HEK293 (cell line): Measurements from ENCODE around the gene PCNA.
A peak's percentile ranks its signal among the peaks of the same experiment; 100 is the strongest.

Source experiments
- CTCF ChIA-PET: fragments of 350-600 bp; formaldehyde crosslinking; extraction: SDS; loops from one replicate; lab custom pipeline; 2021; ENCODE audit warnings: antibody characterized with exemption; lab: Yijun Ruan, JAX
- POLR2A ChIA-PET: fragments of 300-600 bp; formaldehyde crosslinking; extraction: SDS; loops from one replicate; lab custom pipeline; 2020; ENCODE audit warnings: antibody characterized with exemption, inconsistent platforms; lab: Yijun Ruan, JAX
- H3K27ac ChIP-seq: fragments of 200-500 bp; sonication (Bioruptor generic); 2 replicates; pipeline ENCODE4 v1.5.1; 2014; ENCODE audit warnings: low read depth, low read length, control low read depth, inconsistent platforms; ENCODE audit errors: extremely low read depth
- H3K36me3 ChIP-seq, 2 experiments: fragments of 200-500 bp in 1 of 2; sonication (Bioruptor generic) in 1 of 2; 1 replicate in 1 of 2; 2 replicates in 1 of 2; pipeline ENCODE4 v1.5.1; 2014 to 2017; ENCODE audit warnings: inconsistent platforms in 2 of 2, low read length in 2 of 2; ENCODE audit not compliant: control insufficient read depth in 2 of 2, insufficient read depth in 1 of 2
- H3K4me1 ChIP-seq: fragments of 200-500 bp; sonication (Bioruptor generic); 2 replicates; pipeline ENCODE4 v1.5.1; 2014; ENCODE audit warnings: mild to moderate bottlenecking, low read length, inconsistent platforms; ENCODE audit not compliant: control insufficient read depth, insufficient read depth
- H3K4me3 ChIP-seq: 2 replicates; pipeline ENCODE4 v1.5.1; 2011; ENCODE audit warnings: low read depth, mild to moderate bottlenecking, control low read depth, low read length, moderate library complexity
- H3K9me3 ChIP-seq: fragments of 200-500 bp; sonication (Bioruptor generic); 2 replicates; pipeline ENCODE4 v1.5.1; 2014; ENCODE audit warnings: low read depth, low read length, inconsistent platforms; ENCODE audit not compliant: control insufficient read depth, insufficient read depth
- GLIS1 ChIP-seq: fragments of 450-650 bp; formaldehyde crosslinking; IDR thresholded peaks from 2 replicates; pipeline ENCODE4 v1.5.1; 2016; ENCODE audit warnings: missing biosample characterization, missing genetic modification characterization
- KLF1 ChIP-seq: fragments of 450-650 bp; formaldehyde crosslinking; IDR thresholded peaks from 2 replicates; pipeline ENCODE4 v1.5.1; 2016; ENCODE audit warnings: missing biosample characterization, missing genetic modification characterization
- KLF17 ChIP-seq: fragments of 450-650 bp; formaldehyde crosslinking; IDR thresholded peaks from 2 replicates; pipeline ENCODE4 v1.5.1; 2016; ENCODE audit warnings: missing biosample characterization, missing genetic modification characterization
- KLF9 ChIP-seq: fragments of 450-650 bp; formaldehyde crosslinking; IDR thresholded peaks from 2 replicates; pipeline ENCODE4 v1.5.1; 2016; ENCODE audit warnings: missing biosample characterization, missing genetic modification characterization, low read depth
- SP2 ChIP-seq: fragments of 450-650 bp; formaldehyde crosslinking; IDR thresholded peaks from 2 replicates; pipeline ENCODE4 v1.5.1; 2016; ENCODE audit warnings: missing biosample characterization, missing genetic modification characterization
- SP7 ChIP-seq: fragments of 450-650 bp; formaldehyde crosslinking; IDR thresholded peaks from 2 replicates; pipeline ENCODE4 v1.5.1; 2016; ENCODE audit warnings: missing biosample characterization, missing genetic modification characterization
- ZEB2 ChIP-seq: fragments of 450-650 bp; formaldehyde crosslinking; IDR thresholded peaks from 2 replicates; pipeline ENCODE4 v1.5.1; 2016; ENCODE audit warnings: missing biosample characterization, missing genetic modification characterization
- ZIC2 ChIP-seq: fragments of 450-650 bp; formaldehyde crosslinking; IDR thresholded peaks from 2 replicates; pipeline ENCODE4 v1.5.1; 2016; ENCODE audit warnings: missing biosample characterization, missing genetic modification characterization
- ZNF23 ChIP-seq: fragments of 450-650 bp; formaldehyde crosslinking; IDR thresholded peaks from 2 replicates; pipeline ENCODE4 v1.5.1; 2016; ENCODE audit warnings: missing biosample characterization, missing genetic modification characterization, borderline replicate concordance
- ZNF341 ChIP-seq: fragments of 450-650 bp; formaldehyde crosslinking; IDR thresholded peaks from 2 replicates; pipeline ENCODE4; 2016; ENCODE audit warnings: low read depth, missing biosample characterization, missing genetic modification characterization
- ZNF394 ChIP-seq: fragments of 450-650 bp; formaldehyde crosslinking; IDR thresholded peaks from 2 replicates; pipeline ENCODE4 v1.5.1; 2016; ENCODE audit warnings: missing biosample characterization, missing genetic modification characterization, mild to moderate bottlenecking, moderate library complexity, borderline replicate concordance
- ZNF398 ChIP-seq: fragments of 450-650 bp; formaldehyde crosslinking; IDR thresholded peaks from 2 replicates; pipeline ENCODE4 v1.5.1; 2017; ENCODE audit warnings: missing biosample characterization, missing genetic modification characterization
- ZNF416 ChIP-seq: fragments of 450-650 bp; formaldehyde crosslinking; IDR thresholded peaks from 2 replicates; pipeline ENCODE4 v1.5.1; 2016; ENCODE audit warnings: missing biosample characterization, missing genetic modification characterization
- ZNF600 ChIP-seq: fragments of 450-650 bp; formaldehyde crosslinking; IDR thresholded peaks from 2 replicates; pipeline ENCODE4 v1.5.1; 2016; ENCODE audit warnings: missing biosample characterization, missing genetic modification characterization
- ZNF692 ChIP-seq: fragments of 450-650 bp; formaldehyde crosslinking; IDR thresholded peaks from 2 replicates; pipeline ENCODE4 v1.5.1; 2016; ENCODE audit warnings: missing biosample characterization, missing genetic modification characterization
- TF ChIP-seq, protein P1 (sequence below): fragments of 450-650 bp; formaldehyde crosslinking; IDR thresholded peaks from 2 replicates; pipeline ENCODE4 v1.5.1; 2016; ENCODE audit warnings: missing biosample characterization, missing genetic modification characterization

PCNA gene

DNA sequence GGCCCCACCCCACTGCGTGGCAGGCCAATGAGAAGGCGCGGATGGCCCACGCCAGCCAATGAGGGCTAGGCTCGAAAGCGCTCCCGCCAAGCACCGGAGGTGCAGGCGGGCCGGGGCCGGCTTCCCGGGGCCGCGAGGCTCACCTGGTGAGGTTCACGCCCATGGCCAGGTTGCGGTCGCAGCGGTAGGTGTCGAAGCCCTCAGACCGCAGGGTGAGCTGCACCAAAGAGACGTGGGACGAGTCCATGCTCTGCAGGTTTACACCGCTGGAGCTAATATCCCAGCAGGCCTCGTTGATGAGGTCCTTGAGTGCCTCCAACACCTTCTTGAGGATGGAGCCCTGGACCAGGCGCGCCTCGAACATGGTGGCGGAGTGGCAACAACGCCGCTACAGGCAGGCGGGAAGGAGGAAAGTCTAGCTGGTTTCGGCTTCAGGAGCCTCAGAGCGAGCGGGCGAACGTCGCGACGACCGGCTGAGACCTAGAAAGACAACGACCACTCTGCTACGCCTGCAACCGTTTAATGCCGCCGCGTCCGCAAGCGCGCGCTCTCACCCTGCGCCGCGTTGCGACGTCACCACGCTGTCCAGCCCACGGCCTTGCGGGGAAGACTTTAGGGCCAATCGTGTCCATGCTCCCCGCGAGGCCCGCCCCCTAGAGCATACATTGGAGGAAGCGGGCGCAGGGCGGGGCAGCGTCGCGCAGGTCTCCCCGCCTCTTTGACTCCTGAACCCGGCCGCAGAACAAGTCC is at the start of gene PCNA (continued):
- TF ChIP-seq ZNF416 (tag by site-specific recombination) = no peak
- TF ChIP-seq, all 188 proteins: peak for 68

DNA sequence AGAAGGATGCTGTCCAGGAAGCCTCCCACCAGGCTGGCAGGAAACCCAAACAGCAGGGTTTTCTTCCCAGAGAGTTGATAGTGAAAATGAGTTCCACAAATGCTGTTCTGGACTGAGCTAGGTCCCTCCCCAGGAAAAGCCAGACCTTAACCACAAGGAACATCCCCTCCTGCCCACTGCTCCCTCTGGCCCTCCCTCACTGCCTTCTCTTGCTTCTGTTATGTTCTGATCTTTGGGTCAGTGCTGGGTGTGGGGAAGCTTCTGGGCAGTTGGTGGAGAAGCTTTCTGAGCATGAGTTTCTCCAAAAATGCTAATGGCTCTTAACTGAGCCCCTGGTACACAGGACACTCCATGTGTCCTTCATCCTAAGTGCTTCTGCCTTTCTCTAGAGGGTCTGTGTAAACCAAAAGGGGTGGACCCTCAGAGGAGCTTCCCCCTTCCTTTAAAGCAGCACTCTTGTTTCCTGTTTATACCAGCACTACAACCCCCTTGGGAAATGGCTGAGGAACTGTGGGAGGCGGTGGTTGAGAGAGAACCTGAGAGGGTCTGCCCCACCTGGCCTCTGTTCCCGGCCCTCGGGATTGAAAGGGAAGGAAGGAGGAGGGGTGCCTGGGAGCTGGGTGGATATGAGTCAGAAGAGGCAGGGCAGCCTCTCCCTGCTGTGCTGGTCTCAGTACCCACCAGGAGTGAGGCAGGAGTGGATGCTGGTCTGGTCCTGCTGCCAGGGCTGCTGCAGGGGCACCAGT is 49.1 kb upstream of the PCNA start:
- H3K36me3 ChIP-seq = peaks cover 0 to 12% of the 10 kb centered on the region in 2 experiments; a peak in 1 of 3 replicates
- no peak overlapping the region for H3K4me3 ChIP-seq
- peaks cover 15% of the 10 kb centered on the region for H3K4me1 ChIP-seq
- CTCF ChIA-PET = interaction anchor here (0.5 to 2.5 kb wide), 7 partner anchors 10 to 338 kb away, joined by 3 to 19 read pairs (median 5); partner anchors contain the start of gene CDS2
- H3K27ac ChIP-seq = no peak overlapping the region
- POLR2A ChIA-PET = interaction anchor here (1.0 to 1.9 kb wide), 4 partner anchors 11 to 42 kb away, joined by 3 to 9 read pairs (median 4); partner anchors contain the start of gene CDS2
- H3K9me3 ChIP-seq = no peaks in the 10 kb centered on the region
- TF ChIP-seq, protein P1, sequence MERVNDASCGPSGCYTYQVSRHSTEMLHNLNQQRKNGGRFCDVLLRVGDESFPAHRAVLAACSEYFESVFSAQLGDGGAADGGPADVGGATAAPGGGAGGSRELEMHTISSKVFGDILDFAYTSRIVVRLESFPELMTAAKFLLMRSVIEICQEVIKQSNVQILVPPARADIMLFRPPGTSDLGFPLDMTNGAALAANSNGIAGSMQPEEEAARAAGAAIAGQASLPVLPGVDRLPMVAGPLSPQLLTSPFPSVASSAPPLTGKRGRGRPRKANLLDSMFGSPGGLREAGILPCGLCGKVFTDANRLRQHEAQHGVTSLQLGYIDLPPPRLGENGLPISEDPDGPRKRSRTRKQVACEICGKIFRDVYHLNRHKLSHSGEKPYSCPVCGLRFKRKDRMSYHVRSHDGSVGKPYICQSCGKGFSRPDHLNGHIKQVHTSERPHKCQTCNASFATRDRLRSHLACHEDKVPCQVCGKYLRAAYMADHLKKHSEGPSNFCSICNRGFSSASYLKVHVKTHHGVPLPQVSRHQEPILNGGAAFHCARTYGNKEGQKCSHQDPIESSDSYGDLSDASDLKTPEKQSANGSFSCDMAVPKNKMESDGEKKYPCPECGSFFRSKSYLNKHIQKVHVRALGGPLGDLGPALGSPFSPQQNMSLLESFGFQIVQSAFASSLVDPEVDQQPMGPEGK = 0 out of 2 replicates have a peak, but pooled peaks have one; percentile 12
- TF ChIP-seq KLF17 (tag by site-specific recombination) (peak; percentile 68; the same call in 1 of the 2 replicates), KLF9 (tag by site-specific recombination) (0 out of 2 replicates have a peak, but pooled peaks have one; percentile 12), ZNF23 (tag by site-specific recombination) (no peak), ZNF341 (tag by site-specific recombination) (peak; percentile 43; the same call in 1 of the 2 replicates), ZEB2 (tag by site-specific recombination) (no peak), KLF1 (tag by site-specific recombination) (peak; percentile 52), SP7 (0 out of 2 replicates have a peak, but pooled peaks have one; percentile 45), ZIC2 (peak; percentile 73), SP2 (tag by site-specific recombination) (peak; percentile 41), ZNF692 (tag by site-specific recombination) (peak; percentile 66), ZNF398 (tag by site-specific recombination) (0 out of 2 replicates have a peak, but pooled peaks have one; percentile 13), ZNF600 (tag by site-specific recombination) (no peak), GLIS1 (tag by site-specific recombination) (peak; percentile 92), ZNF394 (tag by site-specific recombination) (peak; percentile 66; the same call in 1 of the 2 replicates)
